Erythroblast (primary cell): ENCODE measurements around the gene EPSTI1.

Source experiments
- GATA1 ChIP-seq: IDR thresholded peaks from 2 replicates; pipeline ENCODE4 v1.6.1; 2011; ENCODE audit warnings: low read depth, mild to moderate bottlenecking, control low read depth, low read length, moderate library complexity
- POLR2A ChIP-seq: IDR thresholded peaks from 2 replicates; pipeline ENCODE4 v1.6.1; 2011; ENCODE audit warnings: mild to moderate bottlenecking, low read length

DNA sequence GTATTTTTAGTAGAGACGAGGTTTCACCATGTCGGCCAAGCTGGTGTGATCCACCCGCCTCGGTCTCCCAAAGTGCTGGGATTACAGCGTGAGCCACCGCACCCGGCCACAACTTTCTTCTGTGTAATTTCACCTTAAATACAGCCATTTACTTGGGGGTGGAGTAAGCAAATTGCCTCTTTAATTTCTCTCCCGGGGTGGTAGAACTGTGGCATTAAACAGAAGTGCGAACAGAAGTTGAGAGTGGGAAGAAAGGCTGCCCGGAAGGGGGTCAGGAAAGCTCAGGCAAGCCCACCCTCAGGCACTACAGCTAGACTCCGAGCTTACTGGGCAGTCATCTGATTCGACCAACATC, 30.9 kb upstream of the EPSTI1 start:
- TF ChIP-seq POLR2A = no peak
- no peak for TF ChIP-seq GATA1
